KMS-11 (cell line): ENCODE results near the gene RNASE11.

Experiments
- H2AFZ ChIP-seq: fragments of 200-600 bp; sonication (generic); 2 replicates; pipeline ENCODE4 v1.6.1; 2016; ENCODE audit warnings: antibody characterized with exemption, mixed run types, low read depth
- H3K27ac ChIP-seq: fragments of 200-600 bp; sonication (generic); 2 replicates; pipeline ENCODE4 v1.6.1; 2016; ENCODE audit warnings: mild to moderate bottlenecking, mixed run types
- H3K27me3 ChIP-seq: fragments of 200-600 bp; sonication (generic); 2 replicates; pipeline ENCODE4 v1.6.1; 2017; ENCODE audit warnings: mild to moderate bottlenecking, low read depth, mixed run types, moderate library complexity; ENCODE audit not compliant: insufficient read depth
- H3K36me3 ChIP-seq: fragments of 200-600 bp; sonication (generic); 2 replicates; pipeline ENCODE4 v1.6.1; 2017; ENCODE audit warnings: mild to moderate bottlenecking, mixed run types; ENCODE audit not compliant: insufficient read depth
- H3K4me1 ChIP-seq: fragments of 200-600 bp; sonication (generic); 2 replicates; pipeline ENCODE4 v1.6.1; 2016; ENCODE audit warnings: mild to moderate bottlenecking, low read depth, mixed run types; ENCODE audit not compliant: poor library complexity, severe bottlenecking
- H3K4me2 ChIP-seq: fragments of 200-600 bp; sonication (generic); 2 replicates; pipeline ENCODE4 v1.7.0; 2016; ENCODE audit warnings: mild to moderate bottlenecking, mixed run types
- H3K4me3 ChIP-seq: fragments of 200-600 bp; sonication (generic); IDR thresholded peaks from 2 replicates; pipeline ENCODE4 v1.6.1; 2017; ENCODE audit warnings: low read depth, low read length, mixed read lengths; ENCODE audit not compliant: insufficient read depth
- H3K79me2 ChIP-seq: fragments of 200-600 bp; sonication (generic); 2 replicates; pipeline ENCODE4 v1.6.1; 2016; ENCODE audit warnings: low read depth, mixed run types; ENCODE audit not compliant: insufficient read depth
- H3K9ac ChIP-seq: fragments of 200-600 bp; sonication (generic); 2 replicates; pipeline ENCODE4 v1.6.1; 2016; ENCODE audit warnings: mild to moderate bottlenecking, mixed run types
- H4K20me1 ChIP-seq: fragments of 200-600 bp; sonication (generic); 2 replicates; pipeline ENCODE4 v1.6.1; 2016; ENCODE audit warnings: mild to moderate bottlenecking, mixed run types; ENCODE audit not compliant: insufficient read depth
- CTCF ChIP-seq: fragments of 200-600 bp; sonication (generic); conservative IDR thresholded peaks from 2 replicates; pipeline ENCODE4 v1.6.1; 2017; ENCODE audit warnings: low read depth, mild to moderate bottlenecking, antibody characterized with exemption, low read length, moderate library complexity, mixed read lengths

Gene RNASE11

GRCh38 chr14:20560961-20561360 lies 26.8 kb downstream of the RNASE11 start, which contains the start of gene RNASE9:
RNASE9 (minus strand) TSS chr14:20561047.
- no peak within 1 kb of the TSS for H2AFZ ChIP-seq
- no peaks in the 10 kb centered on the region for H3K4me1 ChIP-seq
- H3K27me3 ChIP-seq: no peaks in the 10 kb centered on the region
- no peak within 1 kb of the TSS for H3K4me3 ChIP-seq
- no peaks in the 10 kb centered on the region for H3K36me3 ChIP-seq
- H3K9ac ChIP-seq: no peak within 1 kb of the TSS
- no peak for TF ChIP-seq CTCF
- no peak within 1 kb of the TSS for H3K4me2 ChIP-seq
- no peaks in the 10 kb centered on the region for H4K20me1 ChIP-seq
- no peaks in the 10 kb centered on the region for H3K79me2 ChIP-seq
- no peak within 1 kb of the TSS for H3K27ac ChIP-seq

- H3K4me3 ChIP-seq: no peak overlapping the region
Measured at GRCh38 chr14:20559461-20559904, 28.3 kb downstream of the RNASE11 start.

GRCh38 chr14:20557212-20557542 lies 30.6 kb downstream of the RNASE11 start:
- Histone ChIP-seq H4K20me1 (no peaks in the 10 kb centered on the region), H3K4me1 (no peaks in the 10 kb centered on the region), H2AFZ (no peak overlapping the region), H3K27me3 (no peaks in the 10 kb centered on the region), H3K9ac (no peak overlapping the region), H3K79me2 (no peaks in the 10 kb centered on the region), H3K4me3 (no peak overlapping the region), H3K27ac (no peak overlapping the region), H3K4me2 (no peak overlapping the region), H3K36me3 (no peaks in the 10 kb centered on the region)
- no peak for TF ChIP-seq CTCF

More at GRCh38 chr14:20559461-20559904, 28.3 kb downstream of the RNASE11 start:
- no peaks in the 10 kb centered on the region for H3K4me1 ChIP-seq
- H4K20me1 ChIP-seq: no peaks in the 10 kb centered on the region
- no peak overlapping the region for H2AFZ ChIP-seq
- H3K4me2 ChIP-seq: no peak overlapping the region
- no peaks in the 10 kb centered on the region for H3K79me2 ChIP-seq
- no peak overlapping the region for H3K27ac ChIP-seq
- H3K9ac ChIP-seq: no peak overlapping the region
- H3K27me3 ChIP-seq: no peaks in the 10 kb centered on the region
- H3K36me3 ChIP-seq: no peaks in the 10 kb centered on the region
- TF ChIP-seq CTCF: no peak

GRCh38 chr14:20556500-20557211 lies 31.1 kb downstream of the RNASE11 start:
- H3K4me1 ChIP-seq: no peaks in the 10 kb centered on the region
- no peak for TF ChIP-seq CTCF
- no peaks in the 10 kb centered on the region for H4K20me1 ChIP-seq
- no peak overlapping the region for H3K4me2 ChIP-seq
- no peaks in the 10 kb centered on the region for H3K27me3 ChIP-seq
- H2AFZ ChIP-seq: no peak overlapping the region
- H3K4me3 ChIP-seq: no peak overlapping the region
- H3K36me3 ChIP-seq: no peaks in the 10 kb centered on the region
- no peak overlapping the region for H3K27ac ChIP-seq
- H3K79me2 ChIP-seq: no peaks in the 10 kb centered on the region
- H3K9ac ChIP-seq: no peak overlapping the region
